ENCODE data around the gene SFMBT2.

The SFMBT2 gene

DNA sequence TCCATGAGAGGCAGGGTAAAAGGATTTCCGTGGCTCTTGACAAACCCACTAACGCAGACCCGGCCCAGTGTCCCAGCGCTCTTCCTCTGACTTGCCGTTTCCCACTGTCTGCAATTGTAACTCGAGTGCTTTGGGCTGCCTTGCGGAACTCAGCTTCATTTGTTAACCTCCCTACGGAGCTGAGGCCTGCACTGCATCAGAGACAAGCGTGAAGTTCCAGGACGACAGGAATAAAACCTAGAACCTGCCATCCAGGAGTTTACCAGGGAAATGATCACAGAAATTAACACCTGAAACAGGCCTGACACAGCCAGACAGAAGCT lies 76.2 kb downstream of the SFMBT2 start:
- DNase-seq (ENCODE audit: low read depth): no peak
- H3K4me3 ChIP-seq (ENCODE audit: low read depth, low read length): no peak overlapping the region
- TF ChIP-seq, protein P1, sequence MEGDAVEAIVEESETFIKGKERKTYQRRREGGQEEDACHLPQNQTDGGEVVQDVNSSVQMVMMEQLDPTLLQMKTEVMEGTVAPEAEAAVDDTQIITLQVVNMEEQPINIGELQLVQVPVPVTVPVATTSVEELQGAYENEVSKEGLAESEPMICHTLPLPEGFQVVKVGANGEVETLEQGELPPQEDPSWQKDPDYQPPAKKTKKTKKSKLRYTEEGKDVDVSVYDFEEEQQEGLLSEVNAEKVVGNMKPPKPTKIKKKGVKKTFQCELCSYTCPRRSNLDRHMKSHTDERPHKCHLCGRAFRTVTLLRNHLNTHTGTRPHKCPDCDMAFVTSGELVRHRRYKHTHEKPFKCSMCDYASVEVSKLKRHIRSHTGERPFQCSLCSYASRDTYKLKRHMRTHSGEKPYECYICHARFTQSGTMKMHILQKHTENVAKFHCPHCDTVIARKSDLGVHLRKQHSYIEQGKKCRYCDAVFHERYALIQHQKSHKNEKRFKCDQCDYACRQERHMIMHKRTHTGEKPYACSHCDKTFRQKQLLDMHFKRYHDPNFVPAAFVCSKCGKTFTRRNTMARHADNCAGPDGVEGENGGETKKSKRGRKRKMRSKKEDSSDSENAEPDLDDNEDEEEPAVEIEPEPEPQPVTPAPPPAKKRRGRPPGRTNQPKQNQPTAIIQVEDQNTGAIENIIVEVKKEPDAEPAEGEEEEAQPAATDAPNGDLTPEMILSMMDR (IDR thresholded peaks at IDR 0.05; ENCODE audit: control insufficient read depth, extremely low read depth, insufficient read depth): no peak

DNA sequence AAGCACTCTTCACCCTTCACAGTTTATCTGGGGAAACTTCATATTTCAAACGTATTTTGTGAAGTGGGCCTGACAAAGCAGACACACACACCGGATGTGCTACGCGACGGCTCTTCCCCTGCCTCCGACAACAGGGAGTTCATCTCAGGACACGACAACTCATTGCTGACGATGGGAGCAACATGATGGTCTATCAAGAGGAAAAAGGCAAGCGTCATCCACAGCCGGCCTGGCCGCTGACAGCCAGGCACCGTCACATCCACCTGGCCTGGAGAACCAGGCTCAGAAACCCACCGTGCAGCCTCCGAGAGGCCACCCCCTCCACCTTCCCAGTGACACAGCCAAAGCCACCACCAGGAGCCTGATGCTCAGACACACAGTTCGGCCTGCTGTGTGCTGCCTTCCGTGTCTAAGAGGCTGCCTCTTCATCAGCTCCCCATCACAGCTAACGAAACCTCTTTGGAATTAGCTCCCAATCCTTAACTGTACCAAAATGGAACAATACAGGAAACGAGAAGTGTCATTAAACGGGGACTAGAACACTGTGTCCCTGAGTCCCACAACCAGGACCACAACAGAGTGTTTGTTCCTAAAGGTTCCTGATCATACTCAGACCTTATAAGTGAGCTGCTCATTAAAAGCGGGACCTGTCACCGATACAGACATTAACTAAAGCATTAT lies 76.7 kb downstream of the SFMBT2 start:
- TF ChIP-seq, protein P1 (IDR thresholded peaks at IDR 0.05; ENCODE audit: control insufficient read depth, extremely low read depth, insufficient read depth): no peak
- no peak overlapping the region for H3K4me3 ChIP-seq (ENCODE audit: low read depth, low read length)
- no peak for DNase-seq (ENCODE audit: low read depth)

DNA sequence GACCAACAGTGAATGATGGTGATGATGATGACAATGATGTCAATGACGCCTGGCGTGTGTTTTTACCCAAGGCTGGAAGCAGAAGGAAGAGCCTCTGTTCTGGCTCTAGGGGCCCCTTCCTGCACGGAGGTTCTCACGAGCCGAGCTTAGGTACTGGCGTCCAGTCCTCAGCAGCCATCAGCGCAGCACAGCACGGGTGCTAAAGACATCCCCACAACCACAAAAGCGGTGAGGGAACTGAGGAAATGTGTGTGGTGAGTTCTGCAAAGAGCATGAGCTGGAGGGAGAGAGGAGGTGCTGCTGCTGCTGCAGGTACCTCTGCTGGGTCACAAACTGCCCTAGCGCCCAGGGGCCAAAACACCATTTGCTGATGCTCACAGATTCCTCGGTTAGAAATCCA lies 81.6 kb downstream of the SFMBT2 start:
- no peak overlapping the region for H3K4me3 ChIP-seq (ENCODE audit: low read depth, low read length)
- TF ChIP-seq, protein P1 (IDR thresholded peaks at IDR 0.05; ENCODE audit: control insufficient read depth, extremely low read depth, insufficient read depth): no peak
- DNase-seq (ENCODE audit: low read depth): no peak

DNA sequence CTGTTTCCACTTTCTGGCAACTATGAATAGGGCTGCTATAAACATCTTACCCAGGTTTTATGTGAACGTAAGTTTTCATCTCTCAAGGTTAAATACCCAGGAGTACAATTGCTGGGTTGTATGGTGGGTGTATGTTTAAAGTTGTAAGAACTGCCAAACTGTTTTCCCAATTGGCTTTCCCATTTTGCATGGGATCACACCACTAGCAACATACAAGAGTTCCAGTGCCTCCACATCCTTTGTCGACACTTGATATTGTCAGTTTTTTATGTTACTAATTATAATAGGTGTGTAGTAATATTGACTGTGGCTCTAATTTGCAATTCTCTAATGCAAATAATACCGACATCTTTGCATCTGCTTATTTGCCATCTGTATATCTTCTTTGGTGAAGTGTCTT lies 82.9 kb downstream of the SFMBT2 start:
- TF ChIP-seq, protein P1 (IDR thresholded peaks at IDR 0.05; ENCODE audit: control insufficient read depth, extremely low read depth, insufficient read depth): no peak
- DNase-seq (ENCODE audit: low read depth): no peak
- H3K4me3 ChIP-seq (ENCODE audit: low read depth, low read length): no peak overlapping the region

DNA sequence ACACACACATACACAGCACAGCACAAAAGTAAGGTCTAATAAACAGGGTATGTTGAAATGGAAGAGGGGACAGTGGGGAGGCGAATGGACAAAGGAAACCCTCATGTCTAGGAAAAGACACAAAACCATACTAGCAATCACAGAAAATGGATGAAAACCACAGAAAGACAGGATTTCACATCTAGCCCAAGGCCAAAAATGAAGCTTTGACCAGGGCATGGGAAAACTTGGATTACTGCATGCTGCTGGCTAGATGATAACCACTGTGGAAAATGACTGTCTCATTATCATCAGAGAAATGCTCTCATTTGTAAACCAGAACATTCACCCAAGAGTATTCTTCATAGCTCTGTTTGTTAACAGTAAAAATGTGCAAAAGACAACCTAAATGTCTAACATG lies 88.2 kb downstream of the SFMBT2 start:
- H3K4me3 ChIP-seq (ENCODE audit: low read depth, low read length): no peak overlapping the region
- no peak for DNase-seq (ENCODE audit: low read depth)
- TF ChIP-seq, protein P1 (IDR thresholded peaks at IDR 0.05; ENCODE audit: control insufficient read depth, extremely low read depth, insufficient read depth): no peak

DNA sequence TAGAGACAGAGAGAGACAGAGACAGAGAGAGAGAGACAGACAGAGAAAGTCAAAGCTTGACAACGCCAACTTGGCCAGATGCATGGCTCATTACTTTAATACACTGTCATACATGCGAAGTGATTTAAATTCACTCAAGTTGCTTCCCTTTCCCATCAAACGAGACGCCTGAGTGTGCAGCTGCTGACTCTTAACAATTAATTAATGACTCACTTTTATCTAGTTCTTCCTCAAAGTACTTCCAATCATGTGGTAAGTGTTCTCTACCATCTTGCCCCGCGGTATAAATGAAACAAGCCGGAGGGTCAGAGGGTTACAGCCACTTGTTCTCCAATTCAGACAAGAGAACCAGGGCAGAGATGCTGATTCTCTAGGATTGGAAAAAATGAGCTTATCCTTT lies 90.8 kb downstream of the SFMBT2 start:
- TF ChIP-seq, protein P1 (IDR thresholded peaks at IDR 0.05; ENCODE audit: control insufficient read depth, extremely low read depth, insufficient read depth): no peak
- no peak for DNase-seq (ENCODE audit: low read depth)
- no peak overlapping the region for H3K4me3 ChIP-seq (ENCODE audit: low read depth, low read length)

DNA sequence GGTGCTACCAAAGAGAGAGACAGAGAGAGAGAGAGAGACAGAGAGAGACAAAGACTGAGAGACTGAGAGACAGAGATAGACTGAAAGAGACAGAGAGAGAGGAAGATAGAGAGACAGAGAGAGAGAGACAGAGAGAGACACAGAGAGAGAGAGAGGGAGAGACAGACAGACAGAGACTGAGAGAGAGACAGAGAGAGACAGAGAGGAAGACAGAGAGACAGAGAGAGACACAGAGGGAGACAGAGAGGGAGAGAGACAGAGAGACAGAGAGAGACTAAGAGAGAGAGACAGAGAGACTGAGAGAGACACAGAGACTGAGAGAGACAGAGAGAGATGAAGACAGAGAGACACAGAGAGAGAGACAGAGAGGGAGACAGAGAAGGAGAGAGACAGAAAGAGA lies 91.2 kb downstream of the SFMBT2 start:
- TF ChIP-seq, protein P1 (IDR thresholded peaks at IDR 0.05; ENCODE audit: control insufficient read depth, extremely low read depth, insufficient read depth): no peak
- no peak overlapping the region for H3K4me3 ChIP-seq (ENCODE audit: low read depth, low read length)
- no peak for DNase-seq (ENCODE audit: low read depth)

Measured in LNCaP clone FGC (cell line).